Immature natural killer cell (primary cell): ENCODE results near the gene ATAD5. TPM values are rescaled to one million over a fixed set of nuclear protein-coding genes. Genes with fewer than 3 reads are reported as not detected.
A peak's percentile ranks its signal among the peaks of the same experiment; 100 is the strongest.

Experiments used
- DNase-seq, 3 donors: peaks; one replicate each; pipeline ENCODE4 v3.0.0; 2022; ENCODE audit warnings: mixed read lengths in 1 of 3
- H3K27ac Mint-ChIP-seq, 6 donors: one replicate each; pipeline ENCODE4 v1.8.0; 2020; ENCODE audit warnings: mixed read lengths in 6 of 6, mild to moderate bottlenecking in 5 of 6, inconsistent platforms in 4 of 6, moderate library complexity in 3 of 6
- H3K27me3 Mint-ChIP-seq, 3 donors: one replicate each; pipeline ENCODE4 v1.8.0; 2020 to 2021; ENCODE audit warnings: low read depth in 3 of 3, mild to moderate bottlenecking in 3 of 3, mixed read lengths in 3 of 3, moderate library complexity in 3 of 3, inconsistent platforms in 1 of 3
- H3K36me3 Mint-ChIP-seq, 3 donors: one replicate each; pipeline ENCODE4 v1.8.0; 2020; ENCODE audit warnings: mixed read lengths in 3 of 3, inconsistent platforms in 2 of 3, mild to moderate bottlenecking in 2 of 3
- H3K4me1 Mint-ChIP-seq, 2 donors: one replicate each; pipeline ENCODE4 v1.8.0; 2020; ENCODE audit warnings: inconsistent platforms in 2 of 2, mild to moderate bottlenecking in 2 of 2, mixed read lengths in 2 of 2, moderate library complexity in 1 of 2
- H3K4me3 Mint-ChIP-seq, 5 donors: one replicate each; pipeline ENCODE4 v1.8.0; 2020; ENCODE audit warnings: mild to moderate bottlenecking in 5 of 5, mixed read lengths in 5 of 5, inconsistent platforms in 3 of 5, moderate library complexity in 3 of 5
- H3K9me3 Mint-ChIP-seq, 6 donors: one replicate each; pipeline ENCODE4 v1.8.0; 2020; ENCODE audit warnings: mild to moderate bottlenecking in 6 of 6, mixed read lengths in 6 of 6, inconsistent platforms in 4 of 6, moderate library complexity in 3 of 6
- polyA plus RNA-seq, 3 donors: library from polyadenylated mRNA; unstranded; fragments of 300-500 nt; fragmentation: Illumina TruSeq; gene quantifications; one replicate each; pipeline ENCODE4 v1.2.3, GENCODE V29; 2021

Gene ATAD5
- polyA plus RNA-seq, 3 donors from 2014 or later, result 1.7 to 2.5 (median 1.8) TPM

DNA sequence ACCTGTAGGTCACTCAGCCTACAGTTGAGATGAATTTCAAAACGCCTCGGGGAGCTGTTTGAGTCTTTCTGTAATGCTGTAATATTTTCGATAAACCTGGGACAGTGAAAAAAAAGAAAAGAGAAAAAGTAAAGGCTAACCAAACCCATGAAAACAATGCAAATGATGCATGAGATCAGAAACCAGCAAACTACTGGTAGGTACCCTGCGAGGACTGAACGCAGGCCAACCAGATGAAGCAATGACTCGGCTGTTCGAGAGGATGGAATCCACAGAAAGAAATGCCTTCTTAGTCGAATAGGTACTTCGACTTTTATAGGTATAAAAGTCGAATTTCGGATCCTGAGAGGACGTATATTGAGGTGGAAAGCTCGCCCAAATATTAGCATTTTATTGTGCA is 509 bp upstream of the ATAD5 start:
- Mint-ChIP-seq H3K27me3 (peaks cover 9 to 23% (median 10%) of the 10 kb centered on the region in 3 donors), H3K36me3 (peaks cover 0 to 3% (median 0%) of the 10 kb centered on the region in 3 donors), H3K9me3 (no peaks in the 10 kb centered on the region), H3K4me1 (peaks cover 25 to 28% of the 10 kb centered on the region in 2 donors), H3K27ac (peak overlapping the region; percentile 60 to 94 (median 88)), H3K4me3 (peak overlapping the region; percentile 96 to 99 (median 98))
- no peak for DNase-seq

DNA sequence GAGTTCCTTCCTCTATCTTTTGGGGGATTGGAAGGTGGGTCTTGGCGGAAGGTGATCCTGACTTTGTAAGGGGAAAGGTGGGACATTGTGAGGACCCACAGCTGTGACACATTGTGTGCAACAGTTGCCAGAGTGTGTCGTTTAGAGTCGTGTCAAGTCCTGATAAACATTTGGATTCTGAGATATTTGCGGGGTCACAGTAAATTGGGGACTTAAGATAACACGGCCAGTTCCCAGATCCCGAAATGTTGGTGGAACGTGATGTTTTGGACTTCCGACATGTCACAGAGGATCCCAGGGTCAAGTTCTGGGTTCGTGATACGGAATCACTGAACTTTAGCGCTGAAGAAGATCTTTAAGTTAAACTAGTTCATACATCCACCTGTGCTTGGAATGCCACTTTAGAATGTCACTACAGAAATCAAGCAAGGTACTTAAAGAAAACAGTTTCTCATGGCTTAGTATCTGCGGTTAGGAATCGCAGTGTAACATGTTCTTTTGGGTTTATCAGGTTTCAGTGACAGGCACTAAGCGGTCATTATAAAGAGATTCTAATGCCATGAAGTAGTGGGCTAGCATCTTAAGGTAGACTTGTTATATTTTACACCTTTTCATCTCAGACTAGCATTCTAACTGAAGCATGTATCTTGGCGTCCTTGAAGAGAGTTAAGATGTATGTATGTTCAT is 815 bp downstream of the ATAD5 start:
- H3K36me3 Mint-ChIP-seq, result peaks cover 0 to 3% (median 0%) of the 10 kb centered on the region in 3 donors
- peaks cover 25 to 28% of the 10 kb centered on the region in 2 donors for H3K4me1 Mint-ChIP-seq
- peak overlapping the region; percentile 82 to 95 (median 90) for H3K27ac Mint-ChIP-seq
- peaks cover 9 to 23% (median 10%) of the 10 kb centered on the region in 3 donors for H3K27me3 Mint-ChIP-seq
- peak overlapping the region; percentile 96 to 99 (median 98) for H3K4me3 Mint-ChIP-seq
- no peak for DNase-seq
- no peaks in the 10 kb centered on the region for H3K9me3 Mint-ChIP-seq

DNA sequence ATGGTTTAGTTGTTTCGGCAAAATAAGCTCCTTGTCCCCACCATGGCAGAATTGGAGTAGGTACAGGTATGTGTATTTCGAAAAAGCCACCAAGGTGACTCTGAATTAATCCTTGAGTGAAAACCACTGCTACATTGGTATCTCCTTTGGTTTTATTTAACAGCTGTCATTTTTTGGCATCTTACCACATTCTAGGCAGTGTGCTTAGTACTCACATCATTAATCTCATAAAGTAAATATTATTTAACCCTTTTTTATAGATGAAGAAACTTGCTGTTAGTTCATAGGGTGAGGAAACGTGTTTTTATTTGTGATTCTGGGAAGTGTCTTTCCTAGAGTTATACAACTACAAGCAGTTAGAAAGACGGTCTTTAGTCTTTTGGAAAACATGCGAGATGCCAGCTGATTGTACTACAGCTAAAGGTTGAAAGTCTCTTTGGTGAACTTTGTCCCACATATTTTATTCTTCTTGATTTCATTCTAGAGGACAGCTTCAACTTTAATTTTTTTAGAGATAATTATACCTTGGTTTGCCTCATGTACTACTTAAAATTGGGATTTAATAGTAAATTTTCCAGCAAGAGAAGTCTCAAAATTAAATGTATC is 6.5 kb downstream of the ATAD5 start:
- Mint-ChIP-seq H3K9me3 (no peaks in the 10 kb centered on the region), H3K27ac (no peak overlapping the region), H3K4me1 (peaks cover 0 to under 1% of the 10 kb centered on the region in 2 donors), H3K4me3 (no peak overlapping the region), H3K36me3 (peaks cover 4 to 13% (median 7%) of the 10 kb centered on the region in 3 donors), H3K27me3 (no peaks in the 10 kb centered on the region)
- DNase-seq, result no peak

DNA sequence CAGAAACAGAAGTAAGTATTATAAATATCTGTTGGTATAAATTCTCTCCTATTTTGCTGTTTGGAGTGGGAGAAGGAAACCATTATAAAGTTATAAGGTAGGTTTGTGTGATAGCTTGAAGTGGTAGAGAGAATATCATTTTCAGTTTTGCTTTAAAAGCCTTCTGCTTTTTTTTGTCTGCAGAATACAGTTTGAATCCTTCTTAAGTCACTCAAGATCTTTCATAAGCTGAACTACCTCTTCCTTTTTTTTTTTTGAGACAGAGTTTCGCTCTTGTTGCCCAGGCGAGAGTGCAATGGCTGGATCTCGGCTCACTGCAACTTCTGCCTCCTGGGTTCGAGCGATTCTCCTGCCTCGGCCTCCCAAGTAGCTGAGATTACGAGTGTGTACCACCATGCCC is 9.0 kb downstream of the ATAD5 start:
- no peaks in the 10 kb centered on the region for H3K27me3 Mint-ChIP-seq
- peaks cover 4 to 10% (median 7%) of the 10 kb centered on the region in 3 donors for H3K36me3 Mint-ChIP-seq
- H3K4me1 Mint-ChIP-seq, result no peaks in the 10 kb centered on the region
- H3K27ac Mint-ChIP-seq, result no peak overlapping the region
- no peak for DNase-seq
- H3K9me3 Mint-ChIP-seq, result no peaks in the 10 kb centered on the region
- no peak overlapping the region for H3K4me3 Mint-ChIP-seq

DNA sequence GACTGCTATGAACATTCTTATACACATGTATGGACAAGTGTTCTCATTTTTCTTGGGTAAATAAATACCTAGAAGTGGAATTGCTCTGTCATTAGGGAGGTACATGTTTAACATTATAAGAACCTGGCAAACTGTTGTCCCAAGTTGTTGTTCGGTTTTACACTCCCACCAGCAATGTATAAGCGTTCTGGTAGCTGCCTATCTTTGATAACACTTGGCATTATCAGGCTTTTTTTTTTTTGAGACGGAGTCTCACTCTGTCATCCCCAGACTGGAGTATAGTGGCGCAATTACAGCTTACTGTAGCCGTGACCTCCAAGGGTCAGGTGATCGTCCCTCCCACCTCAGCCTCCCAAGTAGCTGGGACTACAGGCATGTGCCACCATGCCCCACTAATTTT is 16.3 kb downstream of the ATAD5 start:
- Mint-ChIP-seq H3K27me3 (peaks cover 0 to 2% (median 0%) of the 10 kb centered on the region in 3 donors), H3K4me3 (no peak overlapping the region), H3K9me3 (no peaks in the 10 kb centered on the region), H3K27ac (no peak overlapping the region), H3K4me1 (no peaks in the 10 kb centered on the region), H3K36me3 (peaks cover 0 to 5% (median 0%) of the 10 kb centered on the region in 3 donors)
- no peak for DNase-seq

DNA sequence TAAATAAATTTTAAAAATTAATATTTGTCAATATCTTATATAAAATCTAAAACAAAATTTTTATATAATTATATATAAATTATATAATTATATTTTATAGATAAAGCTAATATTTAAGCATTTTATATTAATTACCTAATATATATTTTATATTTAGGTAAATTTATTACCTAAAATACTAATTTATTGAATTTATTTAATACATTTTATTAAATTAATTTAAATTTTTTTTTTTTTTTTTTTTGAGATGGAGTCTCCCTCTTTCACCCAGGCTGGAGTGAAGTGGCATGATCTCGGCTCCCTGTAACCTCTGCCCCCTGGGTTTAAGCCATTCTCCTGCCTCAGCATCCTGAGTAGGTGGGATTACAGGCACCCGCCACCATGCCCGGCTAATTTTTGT is 22.4 kb downstream of the ATAD5 start:
- H3K4me3 Mint-ChIP-seq, result no peak overlapping the region
- no peaks in the 10 kb centered on the region for H3K9me3 Mint-ChIP-seq
- no peaks in the 10 kb centered on the region for H3K4me1 Mint-ChIP-seq

DNA sequence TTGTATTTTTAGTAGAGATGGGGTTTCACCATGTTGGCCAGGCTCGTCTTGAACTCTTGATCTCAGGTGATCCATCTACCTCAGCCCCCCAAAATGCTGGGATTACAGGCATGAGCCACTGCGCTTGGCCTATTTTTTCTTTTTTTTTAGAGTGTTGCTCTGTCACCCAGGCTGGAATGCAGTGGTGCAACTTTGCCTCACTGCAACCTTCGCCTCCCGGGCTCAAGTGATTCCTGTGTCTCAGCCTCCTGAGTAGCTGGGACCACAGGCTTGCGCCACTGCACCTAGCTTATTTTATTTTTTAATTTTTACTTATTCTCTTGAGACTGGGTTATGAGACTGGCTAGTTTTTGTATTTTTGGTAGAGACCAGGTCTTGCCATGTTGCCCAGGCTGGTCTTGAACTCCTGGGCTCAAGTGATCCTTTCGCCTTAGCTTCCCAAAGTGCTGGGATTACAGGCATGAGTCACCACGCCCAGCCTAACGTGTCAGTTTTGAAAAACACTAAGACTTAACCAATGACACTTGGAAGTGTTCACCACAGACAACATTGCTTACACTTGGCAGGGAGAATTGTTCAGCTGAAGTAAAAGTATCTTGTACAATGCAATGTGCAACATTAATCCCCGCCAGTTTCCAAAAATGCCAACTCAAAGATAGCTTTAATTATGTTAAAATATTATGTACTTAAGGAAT is 26.9 kb downstream of the ATAD5 start:
- Mint-ChIP-seq H3K27ac (no peak overlapping the region), H3K9me3 (no peaks in the 10 kb centered on the region), H3K4me3 (no peak overlapping the region), H3K36me3 (peaks cover 0 to 7% (median 4%) of the 10 kb centered on the region in 3 donors), H3K27me3 (no peaks in the 10 kb centered on the region), H3K4me1 (no peaks in the 10 kb centered on the region)
- DNase-seq, result no peak

More for the DNA sequence above, 22.4 kb downstream of the ATAD5 start:
- DNase-seq, result no peak
- H3K27ac Mint-ChIP-seq, result no peak overlapping the region
- H3K27me3 Mint-ChIP-seq, result no peaks in the 10 kb centered on the region
- H3K36me3 Mint-ChIP-seq, result peaks cover 0 to 5% (median 4%) of the 10 kb centered on the region in 3 donors

DNA sequence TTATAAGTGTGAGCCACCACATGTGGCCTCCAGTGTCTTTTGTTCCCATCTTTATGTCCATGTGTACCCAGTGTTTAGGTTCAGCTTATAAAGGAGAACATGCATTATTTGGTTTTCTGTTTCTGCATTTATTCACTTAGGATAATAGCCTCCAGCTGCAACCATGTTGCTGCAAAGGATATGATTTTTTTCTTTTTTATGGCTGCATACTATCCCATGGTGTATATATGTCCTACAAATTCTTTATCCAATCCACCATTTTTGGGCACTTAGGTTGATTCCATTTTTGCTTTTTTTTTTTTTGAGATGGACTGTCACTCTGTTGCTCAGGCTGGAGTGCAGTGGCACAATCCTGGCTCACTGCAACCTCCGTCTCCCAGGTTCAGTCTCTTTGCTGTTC is 32.9 kb downstream of the ATAD5 start:
- Mint-ChIP-seq H3K4me3 (no peak overlapping the region), H3K9me3 (no peaks in the 10 kb centered on the region), H3K4me1 (no peaks in the 10 kb centered on the region), H3K27ac (no peak overlapping the region), H3K27me3 (no peaks in the 10 kb centered on the region), H3K36me3 (peaks cover 0 to 13% (median 0%) of the 10 kb centered on the region in 3 donors)
- DNase-seq, result no peak

DNA sequence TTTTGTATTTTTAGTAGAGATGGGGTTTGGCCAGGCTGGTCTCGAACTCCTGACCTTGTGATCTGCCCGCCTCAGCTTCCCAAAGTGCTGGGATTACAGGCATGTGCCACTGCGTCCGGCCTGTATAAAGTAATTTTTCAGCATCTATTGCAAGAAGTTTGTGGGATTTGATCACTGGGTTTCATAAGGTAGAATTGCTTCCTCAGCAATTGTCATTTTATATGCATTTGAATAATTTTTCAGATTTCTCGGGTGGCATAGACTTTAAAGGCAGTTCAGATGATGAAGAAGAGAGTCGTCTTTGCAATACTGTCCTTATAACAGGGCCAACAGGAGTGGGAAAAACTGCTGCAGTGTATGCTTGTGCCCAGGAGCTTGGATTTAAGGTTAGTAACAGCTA is 37.2 kb downstream of the ATAD5 start:
- Mint-ChIP-seq H3K36me3 (peaks cover 0 to 7% (median 0%) of the 10 kb centered on the region in 3 donors), H3K9me3 (no peaks in the 10 kb centered on the region), H3K4me1 (no peaks in the 10 kb centered on the region), H3K27me3 (no peaks in the 10 kb centered on the region), H3K27ac (peak overlapping the region in 1 of 6 donors; percentile 53), H3K4me3 (no peak overlapping the region)
- DNase-seq, result no peak

DNA sequence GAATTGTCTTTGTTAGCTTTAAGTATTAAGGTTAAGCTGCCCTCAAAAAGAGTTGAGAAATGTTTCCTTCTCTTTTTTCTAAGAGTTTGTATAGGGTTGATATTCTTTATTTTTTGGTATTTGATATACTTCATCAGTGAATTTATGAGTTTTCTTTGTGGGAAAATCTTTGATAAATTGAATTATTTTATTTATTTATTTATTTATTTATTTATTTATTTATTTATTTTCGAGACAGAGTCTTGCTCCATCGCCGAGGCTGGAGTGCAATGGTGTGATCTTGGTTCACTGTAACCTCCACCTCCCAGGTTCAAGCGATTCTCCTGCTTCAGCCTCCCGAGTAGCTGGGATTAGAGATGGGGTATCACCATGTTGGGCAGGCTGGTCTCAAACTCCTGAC is 54.4 kb downstream of the ATAD5 start:
- Mint-ChIP-seq H3K9me3 (no peaks in the 10 kb centered on the region), H3K36me3 (no peaks in the 10 kb centered on the region), H3K4me1 (no peaks in the 10 kb centered on the region), H3K27ac (no peak overlapping the region), H3K27me3 (no peaks in the 10 kb centered on the region), H3K4me3 (no peak overlapping the region)
- DNase-seq, result no peak

DNA sequence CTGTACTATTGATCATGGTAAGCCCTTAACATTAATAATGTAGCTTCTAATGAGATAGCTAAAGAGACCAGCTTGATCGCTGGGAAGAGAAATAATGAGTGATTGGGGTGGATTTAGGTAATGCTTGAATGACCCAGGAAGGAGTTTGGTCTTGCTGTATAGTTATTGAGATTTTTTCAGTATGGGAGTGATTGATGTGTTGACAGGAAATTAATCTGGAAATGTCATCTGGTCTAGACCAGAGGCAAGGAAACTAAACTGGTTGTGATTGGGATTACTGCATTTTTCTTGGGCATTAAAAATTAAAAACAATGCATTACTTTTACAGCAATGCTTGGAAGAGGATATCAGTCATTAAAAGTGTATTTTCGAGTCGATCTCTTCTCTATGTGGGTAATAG is 62.5 kb downstream of the ATAD5 start:
- Mint-ChIP-seq H3K27me3 (no peaks in the 10 kb centered on the region), H3K27ac (peak overlapping the region in 2 of 6 donors; percentile 0 to 69), H3K4me1 (no peaks in the 10 kb centered on the region), H3K9me3 (no peaks in the 10 kb centered on the region), H3K4me3 (no peak overlapping the region), H3K36me3 (peaks cover 3 to 12% (median 3%) of the 10 kb centered on the region in 3 donors)
- no peak for DNase-seq

DNA sequence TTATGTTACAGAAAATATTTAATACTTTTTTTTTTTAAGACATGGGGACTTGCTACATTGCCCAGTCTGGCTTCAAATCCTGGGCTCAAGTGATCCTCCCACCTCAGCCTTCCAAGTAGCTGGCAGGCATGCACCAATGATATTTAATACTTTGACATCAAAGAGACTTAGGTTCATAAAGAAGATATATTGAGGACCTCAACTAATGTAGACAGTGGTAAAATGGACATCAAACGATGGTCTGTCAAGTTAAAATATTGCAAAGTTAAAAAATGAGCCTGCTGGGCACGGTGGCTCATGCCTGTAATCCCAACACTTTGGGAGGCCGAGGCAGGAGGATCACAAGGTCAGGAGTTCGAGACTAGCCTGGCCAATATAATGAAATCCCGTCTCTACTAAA is 65.5 kb downstream of the ATAD5 start:
- Mint-ChIP-seq H3K4me3 (no peak overlapping the region), H3K27ac (no peak overlapping the region), H3K27me3 (peaks cover 0 to 3% (median 0%) of the 10 kb centered on the region in 3 donors), H3K4me1 (peaks cover 10 to 14% of the 10 kb centered on the region in 2 donors), H3K9me3 (no peaks in the 10 kb centered on the region), H3K36me3 (peaks cover 3 to 13% (median 7%) of the 10 kb centered on the region in 3 donors)
- DNase-seq, result no peak

DNA sequence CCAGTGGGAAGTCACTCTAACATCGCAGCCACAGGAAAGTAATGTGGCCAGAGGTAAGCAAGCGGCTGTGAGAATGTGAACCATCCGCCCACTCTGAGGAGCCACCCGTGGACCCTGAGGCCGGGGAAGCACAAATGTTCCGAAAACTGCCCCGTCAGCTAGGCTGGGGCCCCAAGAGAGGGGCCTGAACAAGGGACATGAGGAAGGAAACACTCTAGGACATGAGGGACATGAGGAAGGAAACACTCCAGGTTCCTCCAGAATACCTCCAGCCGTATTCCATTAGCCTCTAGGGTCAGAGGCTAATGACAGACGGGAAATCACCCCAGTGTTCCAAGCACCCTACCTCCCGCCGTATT is 74.0 kb downstream of the ATAD5 start:
- Mint-ChIP-seq H3K27me3 (peaks cover 0 to 4% (median 2%) of the 10 kb centered on the region in 3 donors), H3K36me3 (peaks cover 4 to 8% (median 7%) of the 10 kb centered on the region in 3 donors), H3K27ac (peak overlapping the region; percentile 88 to 98 (median 95)), H3K9me3 (no peaks in the 10 kb centered on the region), H3K4me1 (peaks cover 40 to 53% of the 10 kb centered on the region in 2 donors), H3K4me3 (peak overlapping the region; percentile 91 to 100 (median 94))
- DNase-seq, result no peak
